A549 (cell line): ENCODE results near the gene LDLRAD4.

ENCODE experiments used
- CHD2 ChIP-seq: fragments of 150-350 bp; IDR thresholded peaks from 2 replicates; pipeline ENCODE4 v1.6.1; 2014; ENCODE audit warnings: low read length; ENCODE audit not compliant: partially characterized antibody
- CTCF ChIP-seq: fragments of >200 bp; sonication (Bioruptor Twin); formaldehyde crosslinking; IDR thresholded peaks from 3 replicates; pipeline ENCODE4 v1.5.1; 2016
- EP300 ChIP-seq, 2 experiments: fragments of >200 bp; sonication (Bioruptor Twin); formaldehyde crosslinking; IDR thresholded peaks; 2 replicates in 1 of 2; 3 replicates in 1 of 2; pipeline ENCODE4 v1.6.1; 2016 to 2017
- ESRRA ChIP-seq: fragments of 150-350 bp; IDR thresholded peaks from 2 replicates; pipeline ENCODE4 v1.6.1; 2014; ENCODE audit warnings: mild to moderate bottlenecking, low read length, borderline replicate concordance
- MAX ChIP-seq: IDR thresholded peaks from 2 replicates; pipeline ENCODE4 v1.6.1; 2012
- REST ChIP-seq: fragments of 200-600 bp; sonication (generic); IDR thresholded peaks from 2 replicates; pipeline ENCODE4 v1.6.1; 2016; ENCODE audit warnings: antibody characterized with exemption, mild to moderate bottlenecking, moderate library complexity

GRCh38 chr18:13688191-13689136, 469.9 kb downstream of the LDLRAD4 start:
- TF ChIP-seq CHD2 (no peak), CTCF (no peak), MAX (no peak), REST (no peak), ESRRA (no peak), EP300 (IDR thresholded peaks at IDR 0.05) (no peak)
